GM12872 (cell line): Measurements from ENCODE around the gene ITIH3.

Experiments used
- TF ChIP-seq, protein P1 (sequence below): IDR thresholded peaks from 3 replicates; pipeline ENCODE4 v1.5.1; 2011; ENCODE audit warnings: low read depth, mild to moderate bottlenecking, low read length, moderate library complexity; ENCODE audit not compliant: insufficient read depth

The ITIH3 gene

DNA sequence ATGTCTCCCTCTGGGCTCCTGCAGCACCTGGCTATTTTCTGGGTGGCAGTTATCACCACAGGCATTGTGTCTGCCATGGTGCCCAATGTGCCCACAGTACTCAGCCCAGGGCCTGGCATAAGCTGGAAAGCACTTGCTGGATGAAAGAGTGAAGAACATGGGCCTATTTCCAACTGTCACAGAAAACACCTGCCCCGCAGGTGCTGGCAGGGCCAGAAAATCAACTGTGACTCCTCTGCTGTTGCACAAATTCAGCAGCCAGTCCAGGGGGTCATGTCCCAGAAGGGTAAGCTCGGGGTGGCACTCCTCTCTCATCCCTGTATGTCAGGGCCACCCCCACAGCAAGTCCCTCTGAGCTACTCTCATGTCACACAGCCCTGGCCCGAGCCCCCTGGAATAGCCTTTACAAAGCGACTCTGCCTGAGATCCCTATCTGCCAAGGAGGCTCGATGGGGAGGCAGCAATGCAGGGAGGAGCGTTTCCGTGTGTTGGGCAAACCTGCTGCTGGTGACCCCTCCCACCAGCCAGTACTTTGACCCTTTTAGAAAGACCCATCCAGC is 16.9 kb downstream of the ITIH3 start:
- TF ChIP-seq, protein P1, sequence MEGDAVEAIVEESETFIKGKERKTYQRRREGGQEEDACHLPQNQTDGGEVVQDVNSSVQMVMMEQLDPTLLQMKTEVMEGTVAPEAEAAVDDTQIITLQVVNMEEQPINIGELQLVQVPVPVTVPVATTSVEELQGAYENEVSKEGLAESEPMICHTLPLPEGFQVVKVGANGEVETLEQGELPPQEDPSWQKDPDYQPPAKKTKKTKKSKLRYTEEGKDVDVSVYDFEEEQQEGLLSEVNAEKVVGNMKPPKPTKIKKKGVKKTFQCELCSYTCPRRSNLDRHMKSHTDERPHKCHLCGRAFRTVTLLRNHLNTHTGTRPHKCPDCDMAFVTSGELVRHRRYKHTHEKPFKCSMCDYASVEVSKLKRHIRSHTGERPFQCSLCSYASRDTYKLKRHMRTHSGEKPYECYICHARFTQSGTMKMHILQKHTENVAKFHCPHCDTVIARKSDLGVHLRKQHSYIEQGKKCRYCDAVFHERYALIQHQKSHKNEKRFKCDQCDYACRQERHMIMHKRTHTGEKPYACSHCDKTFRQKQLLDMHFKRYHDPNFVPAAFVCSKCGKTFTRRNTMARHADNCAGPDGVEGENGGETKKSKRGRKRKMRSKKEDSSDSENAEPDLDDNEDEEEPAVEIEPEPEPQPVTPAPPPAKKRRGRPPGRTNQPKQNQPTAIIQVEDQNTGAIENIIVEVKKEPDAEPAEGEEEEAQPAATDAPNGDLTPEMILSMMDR, result no peak

DNA sequence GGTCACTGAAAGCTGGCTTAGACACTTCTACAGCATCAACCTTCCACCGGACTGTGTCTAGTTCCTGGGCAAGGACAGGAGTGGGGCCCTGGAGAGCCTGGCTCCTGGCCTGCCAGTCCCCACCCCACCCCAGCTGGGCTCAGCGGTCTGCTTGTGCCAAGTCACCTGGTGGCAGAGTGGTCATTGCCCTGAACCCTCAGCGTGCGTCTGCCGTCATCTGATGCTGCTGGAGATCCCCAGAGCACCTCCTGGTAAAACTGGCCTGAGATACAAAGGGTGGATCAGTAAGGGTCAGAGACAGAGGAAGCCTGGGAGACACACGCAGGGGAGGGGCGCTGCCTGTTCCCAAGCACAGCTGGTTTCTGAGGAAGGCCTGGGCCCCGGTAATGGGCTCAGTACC is 19.2 kb downstream of the ITIH3 start:
- TF ChIP-seq, protein P1, result no peak

DNA sequence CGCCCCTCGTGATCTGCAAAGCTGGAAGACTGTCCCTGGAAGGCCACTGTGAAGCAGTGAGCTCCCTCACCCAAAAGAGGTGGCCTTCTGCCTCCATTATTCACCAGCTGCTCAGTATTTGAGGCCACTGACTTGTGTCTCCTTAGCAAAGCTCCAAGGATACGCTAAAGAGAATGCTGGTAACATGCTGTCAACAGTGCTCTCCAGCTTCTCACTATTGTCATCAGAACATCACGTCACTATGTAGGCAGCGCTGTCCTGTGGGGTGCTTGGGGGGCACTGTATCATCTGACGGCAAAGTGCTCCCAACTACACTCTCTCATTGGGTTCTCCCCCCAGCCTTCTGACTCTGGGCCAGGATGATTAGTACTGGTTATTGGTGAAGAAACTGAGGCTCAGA is 21.6 kb downstream of the ITIH3 start:
- TF ChIP-seq, protein P1, result no peak

DNA sequence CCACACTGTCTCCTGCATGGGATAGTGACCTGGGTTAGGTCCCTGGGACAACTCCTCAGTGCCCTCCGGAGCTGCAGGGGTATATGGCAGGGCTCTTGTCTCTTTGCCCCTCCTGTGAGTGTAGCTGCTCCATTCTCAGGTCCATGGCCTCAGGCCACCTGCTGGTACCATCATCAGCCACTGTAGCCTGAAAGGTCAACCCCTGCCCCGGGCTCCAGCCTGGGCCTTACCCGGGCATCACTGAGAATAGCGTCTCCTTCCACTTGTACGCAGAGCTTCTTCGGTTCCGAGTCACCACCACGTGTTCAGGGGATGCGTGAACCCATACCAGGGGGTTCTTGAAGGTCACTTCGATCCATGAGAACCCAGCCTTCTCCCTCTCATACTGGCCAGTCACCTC is 22.1 kb downstream of the ITIH3 start:
- TF ChIP-seq, protein P1, result no peak

DNA sequence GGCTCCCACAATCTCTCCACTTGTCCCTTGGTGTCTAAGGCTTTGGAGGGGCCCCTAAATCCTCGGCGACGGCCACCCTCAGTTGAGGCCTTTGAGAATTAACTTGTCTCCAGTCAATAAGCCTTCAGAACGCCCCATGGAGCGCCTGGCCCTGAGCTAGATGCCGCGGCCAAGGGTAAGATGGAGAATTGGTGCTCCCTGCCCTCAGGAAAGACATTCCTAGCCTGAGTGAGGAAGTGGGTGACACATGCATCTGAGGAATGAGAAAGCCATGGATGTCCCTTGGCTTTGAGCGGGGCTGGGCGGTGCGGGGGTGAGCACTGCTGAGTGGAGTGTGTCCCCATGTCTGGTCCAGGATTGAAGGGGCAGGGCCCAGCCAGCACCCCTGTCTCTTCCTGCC is 22.6 kb downstream of the ITIH3 start:
- TF ChIP-seq, protein P1, result no peak

DNA sequence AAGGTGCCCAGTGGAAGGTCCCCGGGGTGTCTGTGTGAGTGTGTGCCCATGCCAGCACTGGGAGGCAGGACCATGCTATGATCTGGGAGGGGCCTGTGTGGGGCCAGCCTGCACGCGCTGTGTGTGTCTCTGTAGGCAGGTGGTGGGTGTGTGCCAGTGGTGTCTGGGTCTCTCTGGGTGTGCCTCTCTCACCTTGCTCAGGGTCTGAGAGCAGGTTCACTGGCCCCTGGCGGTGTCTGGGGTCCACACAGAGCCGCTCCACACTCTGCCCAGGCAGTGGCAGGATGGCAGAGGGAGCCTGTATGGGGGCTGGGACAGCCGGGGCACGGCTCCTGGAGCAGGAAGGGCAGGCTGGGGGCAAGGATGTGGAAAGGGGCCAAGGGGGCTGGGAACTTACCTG is 23.3 kb downstream of the ITIH3 start:
- TF ChIP-seq, protein P1, result no peak

DNA sequence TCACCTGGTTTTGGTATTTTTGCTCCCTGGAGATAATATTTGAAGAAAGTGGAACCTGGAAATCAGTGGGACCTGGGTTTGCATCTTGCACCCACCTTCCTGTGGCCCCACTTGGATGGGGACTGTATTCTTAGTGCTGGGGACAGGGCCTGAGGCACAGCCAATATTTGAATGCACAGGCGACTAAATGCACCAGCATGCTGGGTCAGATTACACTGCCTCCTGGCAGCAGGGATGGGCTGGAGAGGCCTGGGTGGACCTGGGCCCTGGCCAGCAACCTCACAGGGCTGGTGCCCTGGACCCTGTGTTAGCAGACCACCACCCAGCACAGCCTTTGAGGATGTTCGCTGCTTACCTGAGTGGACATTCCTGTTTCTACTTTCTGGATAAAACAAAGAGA is 25.3 kb downstream of the ITIH3 start:
- TF ChIP-seq, protein P1, result no peak

DNA sequence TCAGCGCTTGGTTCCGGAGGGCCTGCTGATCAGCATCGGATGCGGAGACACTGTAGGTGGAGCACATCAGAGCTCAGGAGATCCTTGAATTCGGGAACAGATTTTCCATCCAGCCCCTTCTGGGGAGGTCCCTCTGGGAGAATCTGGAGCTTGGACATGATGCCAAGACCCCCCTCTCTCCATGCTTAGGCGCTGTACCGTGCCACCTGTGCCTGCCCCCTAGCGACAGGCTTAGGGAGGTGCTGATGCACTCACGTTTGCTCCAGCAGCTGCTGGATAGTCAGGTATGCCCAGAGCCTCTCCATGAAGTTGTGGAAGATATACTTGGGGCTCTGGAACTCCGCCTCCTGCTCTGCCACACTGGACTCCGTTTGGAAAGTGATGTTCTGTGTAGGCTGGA is 26.1 kb downstream of the ITIH3 start:
- TF ChIP-seq, protein P1, result peak; percentile 89
